Lung (tissue), 16 donors: ENCODE measurements around the gene OR10AD1. TPM values are rescaled to one million over a fixed set of nuclear protein-coding genes. Genes with fewer than 3 reads are reported as not detected.

Experiments used
- ATAC-seq: fragments of 200-7000 bp; cut with Tn5 transposase; one replicate; pipeline ENCODE4 v1.9.1; 2020; ENCODE audit warnings: moderate number of reproducible peaks; ENCODE audit not compliant: insufficient read depth, low FRiP score
- DNase-seq, 3 donors: peaks; one replicate each; pipeline ENCODE4 v3.0.0-alpha.2; 2013 to 2017
- H3K27ac ChIP-seq, 2 donors: one replicate each; pipeline ENCODE4 v1.5.1; 2013; ENCODE audit warnings: mild to moderate bottlenecking in 2 of 2, moderate library complexity in 2 of 2, control low read depth in 1 of 2, inconsistent platforms in 1 of 2, low read depth in 1 of 2, low read length in 1 of 2
- H3K27me3 ChIP-seq, 3 donors: one replicate each; pipeline ENCODE4 v1.5.1; 2013; ENCODE audit warnings: low read length in 2 of 3; ENCODE audit not compliant: control insufficient read depth in 3 of 3, insufficient read depth in 3 of 3
- H3K36me3 ChIP-seq, 4 donors: one replicate each; pipeline ENCODE4 v1.5.1; 2013; ENCODE audit warnings: low read length in 4 of 4, mild to moderate bottlenecking in 1 of 4, moderate library complexity in 1 of 4; ENCODE audit not compliant: control insufficient read depth in 4 of 4, insufficient read depth in 4 of 4
- H3K4me1 ChIP-seq, 5 donors: one replicate each; pipeline ENCODE4 v1.5.1; 2013; ENCODE audit warnings: low read length in 5 of 5, mild to moderate bottlenecking in 2 of 5, moderate library complexity in 1 of 5; ENCODE audit not compliant: control insufficient read depth in 5 of 5, insufficient read depth in 5 of 5
- H3K4me3 ChIP-seq: one replicate; pipeline ENCODE4 v1.5.1; 2013; ENCODE audit warnings: mild to moderate bottlenecking, control low read depth, moderate library complexity
- H3K9ac ChIP-seq, 2 donors: one replicate each; pipeline ENCODE4 v1.5.1; 2013; ENCODE audit warnings: low read length in 2 of 2, control low read depth in 1 of 2; ENCODE audit not compliant: insufficient read depth in 1 of 2
- H3K9me3 ChIP-seq, 4 donors: one replicate each; pipeline ENCODE4 v1.5.1; 2013; ENCODE audit warnings: low read length in 3 of 4, mild to moderate bottlenecking in 1 of 4, moderate library complexity in 1 of 4; ENCODE audit not compliant: control insufficient read depth in 4 of 4, insufficient read depth in 3 of 4
- CTCF ChIP-seq: IDR thresholded peaks from 2 replicates; pipeline ENCODE4 v1.5.1; 2012; ENCODE audit warnings: mild to moderate bottlenecking; ENCODE audit errors: control extremely low read depth, extremely low read depth
- WGBS, 2 donors: extraction: QIAGEN DNeasy Blood & Tissue Kit; methylation state at CpG; one replicate each; pipeline ENCODE4 v1.1.7; 2013; 5-methylcytosine and 5-hydroxymethylcytosine counted together
- long read RNA-seq, 5 donors: transcript quantifications; one replicate each; lab custom pipeline, GENCODE V29; 2026
- polyA plus RNA-seq, 2 donors: library from polyadenylated mRNA; stranded (reverse); fragments of 200-250 nt; gene quantifications; one replicate each; pipeline ENCODE4 v1.2.1, GENCODE V29; 2013
- total RNA-seq, 2 donors: library from RNA; depleted of rRNA in 1 of 2; stranded (reverse); fragments of >200 nt in 1 of 2; gene quantifications; one replicate each; pipeline ENCODE4 v1.2.1, GENCODE V29; 2014 to 2021
- donor health status: control.
- donor health status: control.
- donor health status: Bipolar disorder and iron deficiency.
- donor health status: healthy.
- donor health status: DM: yes; HTN: yes; CAD: no.

The OR10AD1 gene, protein sequence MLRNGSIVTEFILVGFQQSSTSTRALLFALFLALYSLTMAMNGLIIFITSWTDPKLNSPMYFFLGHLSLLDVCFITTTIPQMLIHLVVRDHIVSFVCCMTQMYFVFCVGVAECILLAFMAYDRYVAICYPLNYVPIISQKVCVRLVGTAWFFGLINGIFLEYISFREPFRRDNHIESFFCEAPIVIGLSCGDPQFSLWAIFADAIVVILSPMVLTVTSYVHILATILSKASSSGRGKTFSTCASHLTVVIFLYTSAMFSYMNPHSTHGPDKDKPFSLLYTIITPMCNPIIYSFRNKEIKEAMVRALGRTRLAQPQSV
- not detected for total RNA-seq
- polyA plus RNA-seq, result not detected
- long read RNA-seq, donor 1, partial matches to known transcripts, result 0 of 1 reads
- long read RNA-seq, donor 1, other reads (novel, unspliced or antisense), result 0 of 1 reads
- long read RNA-seq, donor 2, result 0 reads
- long read RNA-seq, donor 3, result 0 reads
- long read RNA-seq, donor 4, partial matches to known transcripts, result 0 of 1 reads
- long read RNA-seq, donor 4, other reads (novel, unspliced or antisense), result 0 of 1 reads
- long read RNA-seq, donor 5, result 0 reads

- DNase-seq (no peak), ATAC-seq (no peak)
- Histone ChIP-seq H3K4me1 (peaks cover 0 to 18% (median 0%) of the 10 kb centered on the region in 5 donors), H3K27ac (no peak within 1 kb of the TSS), H3K36me3 (peaks cover 0 to 5% (median 2%) of the 10 kb centered on the region in 4 donors), H3K9ac (no peak within 1 kb of the TSS), H3K27me3 (no peaks in the 10 kb centered on the region), H3K9me3 (peaks cover 0 to 11% (median 4%) of the 10 kb centered on the region in 4 donors), H3K4me3 (no peak within 1 kb of the TSS)
- WGBS, 2 donors, result 89 to 92% methylated on average over 4 of the region's 4 CpGs
- no peak for TF ChIP-seq CTCF
Observed at GRCh38 chr12:48203192-48203591, at the start of gene OR10AD1. Gene OR10AD1 (minus strand): TSS chr12:48203292. CDS start chr12:48203292, 0 bp downstream.

DNA sequence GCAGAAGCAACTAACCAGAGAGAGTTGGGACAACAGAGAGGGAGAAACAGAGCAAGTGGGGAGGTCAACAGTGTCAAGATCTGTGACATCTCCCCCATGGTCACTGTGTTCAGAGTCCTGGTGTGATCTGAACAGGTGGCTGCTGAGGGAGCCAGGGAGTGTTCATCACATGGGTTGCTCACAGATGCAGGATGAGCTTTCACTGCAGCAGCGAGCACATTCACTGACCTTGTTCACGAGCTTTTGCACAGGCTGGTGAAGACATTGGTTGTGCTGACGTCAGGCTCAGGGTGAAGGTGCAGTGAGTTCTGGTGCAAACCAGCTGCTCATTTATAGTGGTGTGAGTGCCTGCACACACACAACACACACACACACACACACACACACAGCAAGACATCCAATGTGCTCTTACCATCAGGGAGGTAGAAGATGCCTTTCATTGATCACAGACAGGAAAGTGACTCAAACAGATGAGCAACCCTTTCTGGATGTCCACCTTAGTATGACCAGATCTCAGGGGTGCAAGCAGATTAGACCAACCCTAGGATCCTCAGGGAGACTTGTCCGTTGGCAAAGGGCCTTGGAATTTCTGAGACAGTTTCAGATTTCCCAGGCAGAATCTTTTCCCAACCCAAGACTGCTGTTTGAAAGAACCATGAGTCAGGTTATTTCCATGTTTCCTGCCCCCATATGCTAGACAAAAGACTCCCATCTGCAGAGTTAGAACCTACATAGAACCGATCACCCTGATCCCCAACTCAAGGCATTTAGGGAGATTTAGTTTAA is 44.3 kb upstream of the OR10AD1 start:
- Histone ChIP-seq H3K27ac (no peak overlapping the region), H3K4me1 (no peaks in the 10 kb centered on the region), H3K9ac (no peak overlapping the region), H3K4me3 (no peak overlapping the region), H3K36me3 (no peaks in the 10 kb centered on the region), H3K9me3 (peaks cover 0 to 4% (median 0%) of the 10 kb centered on the region in 4 donors), H3K27me3 (no peaks in the 10 kb centered on the region)
- DNase-seq (no peak), ATAC-seq (no peak)
- 87 to 91% methylated on average over 5 of the region's 5 CpGs for whole genome bisulfite sequencing, 2 donors
- no peak for TF ChIP-seq CTCF

- no peak overlapping the region for H3K9ac ChIP-seq
- H3K36me3 ChIP-seq, result no peaks in the 10 kb centered on the region
- H3K4me1 ChIP-seq, result no peaks in the 10 kb centered on the region
- no peak overlapping the region for H3K27ac ChIP-seq
- peak; percentile 15 to 47 (median 26) for DNase-seq
- 54 to 83% methylated on average over 3 of the region's 3 CpGs for WGBS, 2 donors
- H3K27me3 ChIP-seq, result no peaks in the 10 kb centered on the region
- ATAC-seq, result no peak
- H3K4me3 ChIP-seq, result no peak overlapping the region
- no peak for TF ChIP-seq CTCF
- peaks cover 0 to 4% (median 3%) of the 10 kb centered on the region in 4 donors for H3K9me3 ChIP-seq
Observed at GRCh38 chr12:48237162-48237561, 34.1 kb upstream of the OR10AD1 start.
